Activated naive CD4-positive, alpha-beta T cell treated with anti-CD3 and anti-CD28 coated beads, Interleukin-2, amount 50 U/mL, for 16 hours (primary cell): ENCODE data around the gene CWF19L1.
A peak's percentile ranks its signal among the peaks of the same experiment; 100 is the strongest.
"Not testable (repeated sequence)": the region's sequence is repeated elsewhere in the genome, so short reads cannot be mapped to it uniquely, and the experiment has no call there.

Source experiments
- DNase-seq: peaks from one replicate; pipeline ENCODE4 v3.0.0-alpha.2; 2020

The CWF19L1 gene

GRCh38 chr10:100267239-100268104 is at the start of gene CWF19L1:
TSS of gene CWF19L1 (minus strand) at chr10:100267638. CDS start at chr10:100267593, 45 bp downstream.
- DNase-seq = peak; percentile 69

GRCh38 chr10:100315615-100316014 is 48.2 kb upstream of the CWF19L1 start:
- no peak for DNase-seq

GRCh38 chr10:100311298-100311697 is 43.9 kb upstream of the CWF19L1 start:
- DNase-seq = no peak

GRCh38 chr10:100307684-100308083 is 40.2 kb upstream of the CWF19L1 start:
- no peak for DNase-seq

- DNase-seq = no peak
Observed at GRCh38 chr10:100306861-100307260, 39.4 kb upstream of the CWF19L1 start.

GRCh38 chr10:100304414-100304813 is 37.0 kb upstream of the CWF19L1 start:
- no peak for DNase-seq

GRCh38 chr10:100303724-100304319 is 36.4 kb upstream of the CWF19L1 start:
- DNase-seq = no peak

- not testable (repeated sequence) for DNase-seq
Observed at GRCh38 chr10:100301123-100301522, 33.7 kb upstream of the CWF19L1 start.

- DNase-seq = no peak
Observed at GRCh38 chr10:100297242-100297641, 29.8 kb upstream of the CWF19L1 start.

- DNase-seq = no peak
Observed at GRCh38 chr10:100293066-100293465, 25.6 kb upstream of the CWF19L1 start.

GRCh38 chr10:100292300-100292699 is 24.9 kb upstream of the CWF19L1 start:
- DNase-seq = not testable (repeated sequence)

GRCh38 chr10:100291356-100291755 is 23.9 kb upstream of the CWF19L1 start:
- no peak for DNase-seq

GRCh38 chr10:100289641-100290040 is 22.2 kb upstream of the CWF19L1 start:
- no peak for DNase-seq

GRCh38 chr10:100288196-100288595 is 20.8 kb upstream of the CWF19L1 start:
- no peak for DNase-seq

GRCh38 chr10:100287756-100288155 is 20.3 kb upstream of the CWF19L1 start:
- DNase-seq = no peak

GRCh38 chr10:100286051-100287033 is 18.9 kb upstream of the CWF19L1 start, which contains the start of gene BLOC1S2:
TSS of gene BLOC1S2 (minus strand) at chr10:100286680. CDS start at chr10:100286659, 21 bp downstream.
- peak; percentile 85 for DNase-seq

- DNase-seq = not testable (repeated sequence)
Observed at GRCh38 chr10:100285326-100285725, 17.9 kb upstream of the CWF19L1 start.

GRCh38 chr10:100282907-100283306 is 15.5 kb upstream of the CWF19L1 start:
- DNase-seq = no peak

GRCh38 chr10:100276971-100277370 is 9.5 kb upstream of the CWF19L1 start:
- DNase-seq = not testable (repeated sequence)

- DNase-seq = no peak
Observed at GRCh38 chr10:100265821-100266485, 1.5 kb downstream of the CWF19L1 start.

GRCh38 chr10:100254191-100254590 is 13.2 kb downstream of the CWF19L1 start:
- DNase-seq = no peak

- no peak for DNase-seq
Observed at GRCh38 chr10:100253041-100253440, 14.4 kb downstream of the CWF19L1 start.
